ENCODE results near the gene CCDC88C.

- no peak for TF ChIP-seq CTCF (IDR thresholded peaks at IDR 0.05)
- TF ChIP-seq POLR2A (IDR thresholded peaks at IDR 0.05): no peak
Measured at GRCh38 chr14:91380123-91380522, 37.5 kb downstream of the CCDC88C start.
